Sigmoid colon (tissue), 7 donors: ENCODE data around the gene CNNM3. TPM values are rescaled to one million over a fixed set of nuclear protein-coding genes. Genes with fewer than 3 reads are reported as not detected.
"Not testable (repeated sequence)": the region's sequence is repeated elsewhere in the genome, so short reads cannot be mapped to it uniquely, and the experiment has no call there.

Source experiments
- DNase-seq: peaks from one replicate; pipeline ENCODE4 v3.0.0-alpha.2; 2019
- H3K27ac ChIP-seq, 4 donors: fragments of 200-600 bp; sonication (generic); one replicate each; pipeline ENCODE4 v1.5.1; 2016 to 2019; ENCODE audit warnings: mild to moderate bottlenecking in 1 of 4
- H3K27me3 ChIP-seq, 3 donors: fragments of 200-600 bp; sonication (generic); one replicate each; pipeline ENCODE4 v1.5.1; 2019; ENCODE audit warnings: mild to moderate bottlenecking in 1 of 3
- H3K36me3 ChIP-seq, 4 donors: fragments of 200-600 bp; sonication (generic); one replicate each; pipeline ENCODE4 v1.5.1; 2016 to 2019
- H3K4me1 ChIP-seq, 4 donors: fragments of 200-600 bp; sonication (generic); one replicate each; pipeline ENCODE4 v1.5.1; 2017 to 2019
- H3K4me3 ChIP-seq, 4 donors: fragments of 200-600 bp; sonication (generic); one replicate each; pipeline ENCODE4 v1.5.1; 2017 to 2019; ENCODE audit warnings: mild to moderate bottlenecking in 2 of 4, moderate library complexity in 1 of 4
- H3K9me3 ChIP-seq, 4 donors: fragments of 200-600 bp in 3 of 4; sonication (generic) in 3 of 4; one replicate each; pipeline versions ENCODE4 v1.5.1 to v1.6.1; 2013 to 2019
- EP300 ChIP-seq, 4 donors: sonication (generic); formaldehyde crosslinking; IDR thresholded peaks; one replicate each; pipeline ENCODE4 v1.6.1; 2017; ENCODE audit warnings: antibody characterized with exemption in 4 of 4
- POLR2A ChIP-seq, 2 donors: fragments of 450-650 bp; IDR thresholded peaks; one replicate each; pipeline ENCODE4 v1.6.1; 2016; ENCODE audit warnings: antibody characterized with exemption in 2 of 2, mild to moderate bottlenecking in 2 of 2, moderate library complexity in 2 of 2
- POLR2AphosphoS5 ChIP-seq, 4 donors: sonication (generic); formaldehyde crosslinking; IDR thresholded peaks; one replicate each; pipeline ENCODE4 v1.6.1; 2017; ENCODE audit warnings: antibody characterized with exemption in 4 of 4
- WGBS, 2 donors: extraction: QIAGEN DNeasy Blood & Tissue Kit; methylation state at CpG; one replicate each; pipeline ENCODE4 v1.1.7; 2013; 5-methylcytosine and 5-hydroxymethylcytosine counted together
- intact Hi-C: fragments of 100-400 bp; cut with DNase I; formaldehyde crosslinking; loops from one replicate; pipeline ENCODE4 v1.15.1; 2023
- polyA plus RNA-seq, 3 donors: library from polyadenylated mRNA; stranded (reverse); fragments of 200-250 nt; gene quantifications; one replicate each; pipeline ENCODE4 v1.2.3, GENCODE V29; 2013
- total RNA-seq, 4 donors: library from RNA; depleted of rRNA; stranded (reverse); fragments of >200 nt; gene quantifications; one replicate each; pipeline ENCODE4 v1.1.0, GENCODE V29; 2016
- TF ChIP-seq, protein P1 (sequence below), 4 experiments: fragments of 450-650 bp in 3 of 4; fragments of 200-600 bp in 1 of 4; IDR thresholded peaks; one replicate each; pipeline ENCODE4 v1.5.1; 2016 to 2019; ENCODE audit warnings: antibody characterized with exemption in 4 of 4, mild to moderate bottlenecking in 3 of 4, moderate library complexity in 2 of 4
- donor health status: healthy with polysubstance abuse.
- donor health status: Bipolar disorder and iron deficiency.
- donor health status: healthy.

The CNNM3 gene
- total and polyA plus RNA-seq, 7 donors, result 1.2 to 16.6 (median 10.0) TPM

DNA sequence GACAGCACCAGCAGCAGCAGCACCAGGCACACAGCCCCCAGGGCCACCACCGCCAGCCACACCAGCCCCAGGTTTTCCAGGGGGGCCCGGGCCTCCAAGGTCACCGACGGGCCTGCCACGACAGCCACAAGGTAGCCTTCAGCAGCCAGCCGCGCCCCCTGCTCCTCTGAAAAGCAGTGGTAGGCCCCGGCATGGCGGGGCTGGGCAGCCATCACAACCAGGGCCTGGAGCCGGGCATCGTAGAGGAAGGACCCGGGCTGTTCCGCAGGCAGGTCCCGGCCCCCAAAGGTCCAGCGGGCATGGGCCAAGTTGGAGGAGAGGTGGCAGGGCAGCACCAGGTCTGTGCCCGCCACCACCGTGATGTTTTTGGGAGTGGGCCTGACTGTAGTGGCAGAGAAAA is 45.0 kb downstream of the CNNM3 start:
- 92 to 94% methylated on average over 17 of the region's 17 CpGs for WGBS, 2 donors
- TF ChIP-seq POLR2A (IDR thresholded peaks at IDR 0.05) (no peak), POLR2AphosphoS5 (IDR thresholded peaks at IDR 0.05) (no peak), EP300 (IDR thresholded peaks at IDR 0.05) (no peak)
- TF ChIP-seq, protein P1, sequence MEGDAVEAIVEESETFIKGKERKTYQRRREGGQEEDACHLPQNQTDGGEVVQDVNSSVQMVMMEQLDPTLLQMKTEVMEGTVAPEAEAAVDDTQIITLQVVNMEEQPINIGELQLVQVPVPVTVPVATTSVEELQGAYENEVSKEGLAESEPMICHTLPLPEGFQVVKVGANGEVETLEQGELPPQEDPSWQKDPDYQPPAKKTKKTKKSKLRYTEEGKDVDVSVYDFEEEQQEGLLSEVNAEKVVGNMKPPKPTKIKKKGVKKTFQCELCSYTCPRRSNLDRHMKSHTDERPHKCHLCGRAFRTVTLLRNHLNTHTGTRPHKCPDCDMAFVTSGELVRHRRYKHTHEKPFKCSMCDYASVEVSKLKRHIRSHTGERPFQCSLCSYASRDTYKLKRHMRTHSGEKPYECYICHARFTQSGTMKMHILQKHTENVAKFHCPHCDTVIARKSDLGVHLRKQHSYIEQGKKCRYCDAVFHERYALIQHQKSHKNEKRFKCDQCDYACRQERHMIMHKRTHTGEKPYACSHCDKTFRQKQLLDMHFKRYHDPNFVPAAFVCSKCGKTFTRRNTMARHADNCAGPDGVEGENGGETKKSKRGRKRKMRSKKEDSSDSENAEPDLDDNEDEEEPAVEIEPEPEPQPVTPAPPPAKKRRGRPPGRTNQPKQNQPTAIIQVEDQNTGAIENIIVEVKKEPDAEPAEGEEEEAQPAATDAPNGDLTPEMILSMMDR (IDR thresholded peaks at IDR 0.05), result no peak
- peak; percentile 68 for DNase-seq
- intact Hi-C loops, result loop anchor here (10.0 kb wide), 1 partner anchor 326 kb away; the partner anchor contains the start of gene ARID5A
- H3K4me3 ChIP-seq, result no peak overlapping the region
- peaks cover 0 to 84% (median 78%) of the 10 kb centered on the region in 4 donors for H3K4me1 ChIP-seq
- H3K36me3 ChIP-seq, result peaks cover 45 to 62% (median 53%) of the 10 kb centered on the region in 4 donors
- H3K27me3 ChIP-seq, result no peaks in the 10 kb centered on the region
- H3K9me3 ChIP-seq, result no peaks in the 10 kb centered on the region
- peak overlapping the region in 3 of 4 donors; percentile 92 to 100 (median 92) for H3K27ac ChIP-seq

DNA sequence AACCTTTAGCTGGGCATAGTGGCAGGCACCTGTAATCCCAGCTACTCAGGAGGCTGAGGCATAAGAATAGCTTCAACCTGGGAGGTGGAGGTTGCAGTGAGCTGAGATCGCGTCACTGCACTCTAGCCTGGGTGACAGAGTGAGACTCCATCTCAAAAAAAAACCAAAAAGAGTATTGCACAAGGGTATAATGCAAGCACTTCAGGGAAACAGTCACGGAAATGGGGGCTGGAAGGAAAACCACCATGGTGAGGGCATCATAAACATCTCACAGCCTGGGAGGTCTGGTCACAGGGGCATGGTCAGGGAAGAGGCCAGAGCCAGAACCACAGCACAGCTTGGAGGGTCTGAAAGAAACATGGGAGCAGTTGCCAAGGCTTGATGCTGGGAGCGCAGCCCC is 47.0 kb downstream of the CNNM3 start:
- peak overlapping the region; percentile 45 to 100 (median 100) for H3K27ac ChIP-seq
- peaks cover 45 to 76% (median 61%) of the 10 kb centered on the region in 4 donors for H3K36me3 ChIP-seq
- H3K4me1 ChIP-seq, result peaks cover 0 to 88% (median 82%) of the 10 kb centered on the region in 4 donors

DNA sequence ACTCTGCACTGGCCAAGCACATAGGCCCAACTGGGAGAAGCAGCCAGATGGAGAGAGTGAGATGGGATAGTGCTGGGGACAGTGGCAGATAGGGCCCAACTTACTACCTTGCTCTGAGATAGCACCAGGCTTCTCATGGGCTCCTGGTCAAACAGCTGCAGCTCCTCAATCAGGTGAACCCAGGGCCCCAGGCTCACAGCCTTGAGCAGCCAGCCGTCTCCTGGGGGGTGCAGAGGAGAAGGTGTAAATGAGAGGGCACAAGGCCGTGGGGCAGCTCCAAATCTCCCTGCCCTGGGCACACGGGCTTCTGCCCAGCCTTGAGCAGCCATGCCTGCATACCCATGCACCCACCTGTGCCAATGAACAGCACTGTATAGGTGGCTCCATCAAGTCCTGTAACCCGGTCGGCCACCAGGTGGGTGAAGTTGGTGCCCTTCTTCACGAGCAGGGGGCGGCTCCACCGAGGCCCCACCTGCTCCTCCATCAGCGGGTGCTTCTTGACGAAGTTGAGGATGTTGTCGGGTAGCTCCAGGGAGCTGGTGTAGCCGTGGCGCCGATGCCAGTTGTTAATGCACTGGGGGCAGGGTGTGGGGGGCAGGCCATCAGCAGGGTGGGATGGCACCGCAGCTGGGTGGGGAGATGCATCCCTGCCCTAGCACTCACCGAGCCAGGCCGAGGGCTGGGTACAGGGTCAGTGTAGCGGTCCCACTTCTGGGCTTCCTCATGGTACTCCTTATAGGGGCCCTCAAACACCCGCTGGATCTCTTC is 47.7 kb downstream of the CNNM3 start:
- Histone ChIP-seq H3K27ac (peak overlapping the region; percentile 45 to 100 (median 100)), H3K4me1 (peaks cover 0 to 83% (median 79%) of the 10 kb centered on the region in 4 donors), H3K4me3 (no peak overlapping the region), H3K9me3 (no peaks in the 10 kb centered on the region), H3K36me3 (peaks cover 45 to 76% (median 61%) of the 10 kb centered on the region in 4 donors), H3K27me3 (no peaks in the 10 kb centered on the region)
- intact Hi-C loops, result loop anchor here (10.0 kb wide), 1 partner anchor 329 kb away; the partner anchor contains the start of gene ARID5A
- WGBS, 2 donors, result 88 to 91% methylated on average over 19 of the region's 19 CpGs
- TF ChIP-seq POLR2AphosphoS5 (IDR thresholded peaks at IDR 0.05), result no peak
- TF ChIP-seq, protein P1 (IDR thresholded peaks at IDR 0.05), result no peak
- TF ChIP-seq EP300 (IDR thresholded peaks at IDR 0.05), result no peak
- TF ChIP-seq POLR2A (IDR thresholded peaks at IDR 0.05), result no peak
- DNase-seq, result peak; percentile 69

More for the DNA sequence above, 47.0 kb downstream of the CNNM3 start:
- intact Hi-C loops, result loop anchor here (10.0 kb wide), 1 partner anchor 328 kb away; the partner anchor contains the start of gene ARID5A
- 87 to 90% methylated on average over 4 of the region's 4 CpGs for WGBS, 2 donors
- not testable (repeated sequence) for H3K27me3 ChIP-seq, DNase-seq, H3K9me3 ChIP-seq, H3K4me3 ChIP-seq

DNA sequence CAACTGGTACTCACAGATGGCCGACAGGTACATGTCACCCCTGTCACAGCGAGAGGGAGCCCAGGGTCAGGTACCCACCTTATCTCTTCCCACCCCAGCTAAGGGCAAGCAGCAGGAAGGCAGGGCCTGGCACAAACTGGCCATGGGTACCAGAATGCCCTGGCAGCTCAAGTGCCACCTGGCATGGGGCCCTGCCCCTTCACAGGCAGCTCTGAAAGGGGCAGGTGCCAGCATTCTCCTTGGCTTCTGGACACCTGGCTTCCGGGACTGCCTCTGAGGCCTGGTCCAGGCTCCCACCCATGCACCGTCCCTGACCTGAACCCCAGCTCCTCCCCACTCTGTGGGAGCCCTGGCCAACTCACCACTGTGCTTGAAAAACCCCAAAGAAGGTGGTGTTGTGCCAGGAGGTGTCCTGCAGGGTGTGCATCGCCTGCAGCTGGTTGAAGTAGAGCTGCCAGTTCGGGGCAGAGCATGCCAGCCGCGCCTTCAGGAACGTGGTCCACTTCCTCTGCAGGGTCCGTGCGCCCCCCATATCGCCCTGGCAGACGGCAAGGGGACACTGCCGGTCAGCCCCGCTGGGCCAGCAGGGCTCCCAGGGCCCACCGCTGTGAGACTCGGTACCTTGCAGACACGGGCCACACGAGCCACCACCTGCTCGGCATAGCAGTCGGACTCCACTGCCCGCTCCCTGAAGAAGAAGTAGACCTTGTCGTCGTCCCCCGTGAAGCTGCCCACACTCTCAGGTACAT is 48.4 kb downstream of the CNNM3 start:
- Histone ChIP-seq H3K4me1 (peaks cover 0 to 75% (median 71%) of the 10 kb centered on the region in 4 donors), H3K27ac (peak overlapping the region; percentile 45 to 100 (median 100)), H3K9me3 (no peaks in the 10 kb centered on the region), H3K27me3 (no peaks in the 10 kb centered on the region), H3K36me3 (peaks cover 45 to 76% (median 61%) of the 10 kb centered on the region in 4 donors), H3K4me3 (no peak overlapping the region)
- TF ChIP-seq POLR2AphosphoS5 (IDR thresholded peaks at IDR 0.05), result peak in 1 of 4 donors; percentile 6
- TF ChIP-seq POLR2A (IDR thresholded peaks at IDR 0.05), result no peak
- DNase-seq, result peak; percentile 64
- 69 to 85% methylated on average over 25 of the region's 25 CpGs for WGBS, 2 donors
- intact Hi-C loops, result loop anchor here (10.0 kb wide), 1 partner anchor 330 kb away; the partner anchor contains the start of gene ARID5A

DNA sequence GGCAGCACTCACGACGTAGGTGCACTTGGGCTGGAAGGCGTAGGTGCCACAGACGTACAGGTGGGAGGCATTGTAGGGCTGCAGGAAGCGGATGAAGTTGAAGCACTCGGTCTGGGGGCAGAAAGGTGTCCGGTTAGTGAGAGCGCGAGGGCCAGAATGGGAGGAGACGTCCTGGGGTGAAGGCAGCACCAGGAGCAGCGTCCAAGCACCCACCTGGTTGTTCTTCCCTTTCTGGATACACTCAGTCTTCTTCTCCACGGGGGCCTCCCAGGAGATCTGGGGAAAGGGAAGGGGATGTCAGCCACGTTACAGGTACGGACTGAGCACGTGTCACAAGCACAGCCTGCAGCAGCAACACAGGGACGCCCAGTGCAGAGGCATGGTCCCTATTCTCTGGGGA is 49.6 kb downstream of the CNNM3 start:
- intact Hi-C loops, result loop anchor here (10.0 kb wide), 1 partner anchor 331 kb away; the partner anchor contains the start of gene ARID5A
- DNase-seq, result peak; percentile 56
- no peak overlapping the region for H3K4me3 ChIP-seq
- H3K36me3 ChIP-seq, result peaks cover 39 to 69% (median 57%) of the 10 kb centered on the region in 4 donors
- H3K4me1 ChIP-seq, result peaks cover 0 to 71% (median 60%) of the 10 kb centered on the region in 4 donors
- no peaks in the 10 kb centered on the region for H3K9me3 ChIP-seq
- H3K27me3 ChIP-seq, result no peaks in the 10 kb centered on the region
- TF ChIP-seq EP300 (IDR thresholded peaks at IDR 0.05), result no peak
- no peak for TF ChIP-seq POLR2AphosphoS5 (IDR thresholded peaks at IDR 0.05)
- TF ChIP-seq POLR2A (IDR thresholded peaks at IDR 0.05), result no peak
- TF ChIP-seq, protein P1 (IDR thresholded peaks at IDR 0.05), result no peak
- WGBS, 2 donors, result 86 to 89% methylated on average over 16 of the region's 16 CpGs
- H3K27ac ChIP-seq, result peak overlapping the region; percentile 38 to 100 (median 100)
